ENCODE measurements around the gene ATR.
"Not testable (repeated sequence)": the region's sequence is repeated elsewhere in the genome, so short reads cannot be mapped to it uniquely, and the experiment has no call there.

Gene ATR

DNA sequence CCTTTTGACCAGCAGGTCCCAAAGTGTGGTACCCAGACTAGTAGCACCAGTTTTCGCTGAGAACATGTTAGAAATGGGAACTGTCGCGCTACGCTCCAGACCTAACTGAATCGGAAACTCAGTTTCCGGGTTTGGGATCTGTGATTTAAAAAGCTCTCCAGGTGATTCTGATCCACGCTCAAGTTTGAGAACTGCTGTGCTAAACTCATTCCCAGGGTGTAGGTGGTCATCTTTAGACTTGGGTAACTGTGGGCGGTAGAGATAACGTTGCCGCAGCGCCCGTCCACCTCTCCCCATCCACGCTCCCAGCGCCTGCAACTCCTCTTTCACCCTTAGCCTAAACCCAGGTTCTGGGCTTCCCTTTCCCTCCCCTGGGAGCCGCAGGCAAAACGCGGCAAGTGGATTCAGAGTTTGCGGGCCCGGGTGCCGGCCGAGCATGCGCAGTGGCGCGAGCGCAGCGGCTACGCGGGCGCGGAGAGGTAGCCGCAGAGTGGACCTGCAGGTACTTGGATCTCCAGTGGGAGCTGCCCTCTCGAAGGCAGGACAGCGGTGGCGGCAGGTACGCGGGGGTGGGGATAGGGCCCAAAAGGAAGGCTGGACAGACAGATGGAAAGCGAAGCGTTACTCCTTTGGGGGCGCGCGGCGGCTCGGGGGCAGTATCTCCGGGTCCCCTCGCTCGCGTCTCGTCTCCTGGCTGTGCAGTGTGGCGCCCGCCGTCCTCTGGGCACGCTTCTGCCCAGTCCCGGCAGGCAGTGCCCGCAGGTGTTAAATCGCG is 17.6 kb upstream of the ATR start, which contains the start of gene PLS1:
Gene PLS1 (plus strand): TSS at position 443 of the 775 bp plus-strand sequence. CDS start 67,845 bp downstream, outside the sequence.
- FAIRE-seq (peak; percentile 80), DNase-seq (ENCODE audit: extremely low spot score, insufficient read length, low read depth) (peak; percentile 91)

DNA sequence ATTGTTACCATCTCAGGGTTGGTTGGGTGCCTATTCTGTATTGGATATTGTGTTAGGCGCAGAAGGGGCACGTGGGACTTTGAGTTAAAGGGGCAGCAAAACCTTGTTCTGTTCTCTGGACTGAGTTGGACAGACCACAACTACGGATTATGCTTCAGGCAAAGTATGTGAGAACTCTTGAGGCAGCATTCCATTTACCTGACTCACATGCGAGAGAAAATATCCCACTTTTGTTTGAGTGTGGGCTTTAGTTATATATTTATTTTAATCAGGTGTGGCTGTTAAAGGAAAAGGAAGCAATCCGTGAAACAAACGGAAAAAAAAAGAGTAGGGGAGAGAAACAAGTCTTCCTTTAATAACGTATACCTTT is 17.0 kb upstream of the ATR start:
- no peak for DNase-seq (ENCODE audit: extremely low spot score, insufficient read length, low read depth)

DNA sequence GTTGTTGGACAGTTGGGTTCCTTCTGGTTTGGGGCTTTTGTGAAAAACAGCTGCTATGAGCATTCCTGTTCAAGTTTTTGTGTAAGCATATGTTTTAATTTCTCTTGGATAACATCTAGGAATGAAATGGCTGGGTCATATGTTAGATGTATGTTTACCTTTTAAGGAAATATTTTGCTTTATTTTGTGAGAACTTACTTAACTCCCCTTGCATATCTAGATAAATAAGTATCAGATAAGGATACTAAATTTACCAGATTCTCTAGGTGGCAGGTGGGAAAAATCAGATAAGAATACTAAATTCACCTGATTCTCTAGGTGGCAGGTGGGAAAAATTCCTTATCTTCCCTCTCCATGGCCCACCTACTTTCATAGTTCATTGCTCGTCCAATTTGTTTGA is 16.6 kb upstream of the ATR start:
- DNase-seq (ENCODE audit: extremely low spot score, insufficient read length, low read depth) (no peak), FAIRE-seq (no peak)

More for the DNA sequence above, 17.0 kb upstream of the ATR start:
- no peak for FAIRE-seq

DNA sequence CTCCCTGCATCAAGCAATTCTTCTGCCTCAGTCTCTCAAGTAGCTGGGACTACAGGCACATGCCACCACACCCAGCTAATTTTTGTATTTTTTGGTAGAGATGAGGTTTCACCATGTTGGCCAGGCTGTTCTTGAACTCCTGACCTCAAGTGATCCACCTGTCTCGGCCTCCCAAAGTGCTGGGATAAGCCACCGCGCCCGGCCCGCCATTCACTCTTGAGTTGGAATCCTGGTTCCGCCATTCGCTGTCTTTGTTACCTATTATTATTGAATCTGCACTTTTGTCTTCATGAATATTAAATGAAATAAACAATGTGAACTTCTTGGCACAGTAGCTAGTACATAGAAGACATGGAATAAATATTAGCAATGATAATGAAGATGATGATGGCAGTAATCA is 13.7 kb upstream of the ATR start:
- not testable (repeated sequence) for FAIRE-seq; DNase-seq (ENCODE audit: extremely low spot score, insufficient read length, low read depth)

DNA sequence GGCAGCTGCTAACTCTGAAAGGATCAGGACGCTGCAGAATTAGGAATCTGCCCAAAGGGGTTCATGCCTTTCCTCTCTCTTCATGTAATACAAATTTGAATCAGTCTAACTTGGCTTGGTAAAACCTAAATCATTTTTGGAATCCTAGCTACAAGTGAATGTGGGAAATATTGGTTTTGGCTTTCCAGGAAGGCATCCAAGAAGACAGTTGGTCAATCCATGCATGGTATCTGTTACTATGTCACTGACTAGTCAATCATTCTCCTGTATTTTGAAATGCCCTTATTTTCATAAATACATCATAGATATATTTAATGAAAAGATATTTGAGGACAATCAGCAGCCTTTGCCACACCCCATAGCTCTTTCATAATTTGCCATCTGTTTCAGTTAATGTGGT is 10.2 kb upstream of the ATR start:
- no peak for DNase-seq (ENCODE audit: extremely low spot score, insufficient read length, low read depth)
- no peak for FAIRE-seq

DNA sequence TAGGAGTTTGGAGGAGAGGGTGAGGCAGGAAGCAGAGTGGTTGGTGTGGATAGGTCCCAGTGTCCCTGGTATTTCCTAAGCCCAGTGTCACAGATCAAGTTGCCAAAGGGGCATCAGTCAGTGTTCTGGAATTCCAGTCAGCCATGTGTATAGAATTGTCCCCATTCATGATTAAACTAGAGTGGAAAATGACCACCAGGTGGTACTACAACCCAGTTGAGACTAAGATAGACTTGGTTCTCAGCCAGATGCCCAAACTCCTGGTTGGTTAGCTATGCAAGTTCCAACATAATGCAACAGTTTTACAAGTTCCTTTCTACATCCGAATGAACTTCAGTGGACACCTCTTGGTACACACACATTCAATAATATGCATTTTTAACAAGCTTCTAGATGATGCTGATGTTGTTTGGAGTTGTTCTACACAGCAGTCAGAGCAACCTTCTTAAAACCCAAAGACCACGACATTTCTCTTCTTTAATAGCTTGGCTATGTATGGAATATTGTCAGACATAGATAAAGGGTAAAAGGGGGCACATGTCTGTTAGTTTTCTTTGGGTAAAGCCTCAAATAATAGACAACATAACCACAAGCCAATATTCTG is 8.4 kb upstream of the ATR start:
- peak; percentile 75 for FAIRE-seq
- DNase-seq (ENCODE audit: extremely low spot score, insufficient read length, low read depth), result no peak

DNA sequence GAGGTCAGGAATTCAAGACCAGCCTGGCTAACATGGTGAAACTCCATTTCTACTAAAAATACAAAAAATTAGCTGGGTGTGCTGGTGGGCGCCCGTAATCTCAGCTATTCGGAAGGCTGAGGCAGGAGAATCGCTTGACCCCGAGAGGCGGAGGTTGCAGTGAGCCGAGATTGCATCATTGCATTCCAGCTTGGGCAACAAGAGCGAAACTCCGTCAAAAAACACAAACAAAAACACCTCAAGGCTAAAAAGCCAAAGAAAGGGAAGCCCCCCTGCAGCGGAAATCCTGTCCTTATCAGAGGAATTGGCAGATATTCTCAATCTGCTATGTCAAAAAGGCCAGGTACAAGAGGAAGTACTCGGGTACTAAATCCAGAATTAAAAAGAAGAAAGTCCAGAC is 2.5 kb upstream of the ATR start:
- not testable (repeated sequence) for FAIRE-seq; DNase-seq (ENCODE audit: extremely low spot score, insufficient read length, low read depth)

DNA sequence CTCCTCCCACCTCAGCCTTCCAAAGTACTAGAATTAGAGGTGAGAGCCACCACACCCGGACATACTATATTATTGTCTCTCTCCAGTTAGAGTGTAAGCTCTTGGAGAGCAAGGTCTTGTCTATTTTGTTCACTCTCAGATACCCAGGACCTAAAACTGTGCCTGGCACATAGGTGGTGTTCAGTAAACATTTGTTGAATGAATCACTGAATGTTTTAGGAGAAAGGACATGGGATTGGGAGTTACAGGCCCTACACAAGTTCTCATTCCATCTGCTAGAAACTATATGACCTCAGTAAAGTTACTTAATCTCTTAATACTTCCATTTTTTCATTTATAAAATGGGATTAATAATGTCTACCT is 1.5 kb upstream of the ATR start:
- FAIRE-seq, result no peak
- no peak for DNase-seq (ENCODE audit: extremely low spot score, insufficient read length, low read depth)

DNA sequence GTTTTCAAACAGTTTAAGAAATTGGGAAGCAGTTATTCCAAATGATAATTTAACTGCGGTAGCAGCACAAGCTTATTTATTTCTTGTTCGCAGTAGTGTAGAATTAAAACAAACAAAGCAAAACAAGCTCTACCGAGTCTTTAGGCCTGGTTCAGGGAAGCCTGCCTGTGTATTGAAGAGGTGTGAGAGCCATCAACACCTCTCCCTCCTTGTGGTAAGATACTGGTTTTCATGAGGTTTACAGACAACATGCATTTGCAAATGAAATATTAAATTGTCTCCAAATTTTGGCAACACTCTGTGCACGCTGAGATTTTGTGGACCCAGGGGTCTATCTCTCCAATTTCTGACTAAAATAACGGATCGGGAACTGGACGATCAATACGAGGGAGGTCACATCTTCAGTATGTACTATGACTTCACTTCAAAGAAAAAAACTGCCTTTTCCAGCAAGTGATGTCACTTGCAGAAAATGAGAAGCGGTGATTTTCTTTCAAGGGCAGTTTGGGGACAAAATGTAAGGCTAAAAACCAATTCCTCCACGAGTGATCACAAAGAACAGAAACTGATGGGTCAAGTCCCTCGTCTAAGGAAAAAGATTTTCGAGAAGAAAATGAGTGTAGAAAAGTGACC is 721 bp downstream of the ATR start:
- no peak for DNase-seq (ENCODE audit: extremely low spot score, insufficient read length, low read depth)

DNA sequence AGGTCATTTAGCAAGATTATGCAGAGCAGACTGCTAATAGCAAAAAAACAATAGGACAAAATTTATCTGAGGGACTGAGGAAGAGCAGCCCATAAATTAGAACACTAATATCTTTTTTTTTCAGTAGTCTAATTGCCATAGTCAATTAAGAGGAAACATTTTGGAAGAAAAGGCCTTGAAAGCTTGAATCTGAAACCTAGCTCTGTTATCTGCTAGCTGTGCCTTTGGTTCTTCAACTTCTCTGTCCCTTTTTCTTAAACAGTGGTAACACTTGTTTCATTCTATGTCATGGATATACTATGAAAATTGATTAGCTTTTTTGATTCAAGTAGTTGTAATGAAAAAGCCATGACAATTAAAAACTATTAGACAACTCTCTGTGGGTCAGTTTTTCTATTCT is 1.7 kb downstream of the ATR start:
- FAIRE-seq (no peak), DNase-seq (ENCODE audit: extremely low spot score, insufficient read length, low read depth) (no peak)

More for the DNA sequence above, 721 bp downstream of the ATR start:
- FAIRE-seq, result peak; percentile 46

DNA sequence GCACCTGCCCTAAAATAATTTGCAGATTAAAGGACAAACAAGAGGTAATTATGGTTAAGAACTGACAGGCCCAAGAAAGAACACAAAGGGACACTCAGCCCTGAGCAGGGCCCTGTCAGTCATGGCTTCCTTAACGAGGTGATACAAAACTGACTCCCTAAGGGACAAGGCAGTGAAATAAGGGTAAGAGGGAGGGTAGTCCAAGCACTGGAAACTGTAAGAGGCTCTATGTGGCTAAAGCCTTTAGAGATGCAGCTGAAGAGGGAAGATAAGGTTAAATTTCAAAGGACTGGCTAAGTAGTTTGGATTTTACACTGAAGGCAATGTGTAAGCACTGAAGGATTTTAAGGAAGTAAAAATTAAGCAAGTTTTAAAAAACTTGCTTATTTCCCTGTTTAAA is 3.9 kb downstream of the ATR start:
- DNase-seq (ENCODE audit: extremely low spot score, insufficient read length, low read depth) (no peak), FAIRE-seq (no peak)

DNA sequence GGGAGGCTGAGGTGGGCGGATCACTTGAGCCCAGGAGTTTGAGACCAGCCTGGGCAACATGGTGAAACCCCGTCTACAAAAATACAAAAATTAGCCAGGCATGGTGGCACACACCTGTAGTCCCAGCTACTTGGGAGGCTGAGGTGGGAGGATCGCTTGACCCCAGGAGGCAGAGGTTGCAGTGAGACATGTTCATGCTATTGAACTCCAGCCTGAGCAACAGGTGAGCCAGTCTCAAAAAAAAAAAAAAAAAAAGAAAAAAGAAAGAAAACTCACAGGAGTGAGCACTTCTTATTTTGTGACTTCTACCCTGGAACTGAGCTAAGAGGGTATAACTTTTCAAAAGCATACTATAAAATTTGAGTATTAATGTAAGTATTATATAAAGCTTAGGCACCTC is 4.3 kb downstream of the ATR start:
- FAIRE-seq; DNase-seq (ENCODE audit: extremely low spot score, insufficient read length, low read depth): not testable (repeated sequence)

DNA sequence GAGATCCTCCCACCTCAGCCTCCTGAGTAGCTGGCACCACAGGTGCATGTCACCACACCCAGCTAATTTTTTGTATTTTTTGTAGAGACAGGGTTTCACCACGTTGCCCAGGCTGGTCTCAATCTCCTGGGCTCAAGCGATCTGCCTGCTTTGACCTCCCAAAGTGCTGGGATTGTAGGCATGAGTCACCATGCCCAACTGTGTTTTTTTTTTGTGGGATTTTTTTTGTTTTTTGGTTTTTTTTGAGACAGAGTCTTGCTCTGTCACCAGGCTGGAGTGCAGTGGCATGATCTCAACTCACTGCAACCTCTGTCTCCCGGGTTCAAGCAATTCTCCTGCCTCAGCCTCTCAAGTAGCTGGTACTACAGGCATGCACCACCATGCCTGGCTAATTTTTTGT is 9.1 kb downstream of the ATR start:
- not testable (repeated sequence) for DNase-seq (ENCODE audit: extremely low spot score, insufficient read length, low read depth); FAIRE-seq

DNA sequence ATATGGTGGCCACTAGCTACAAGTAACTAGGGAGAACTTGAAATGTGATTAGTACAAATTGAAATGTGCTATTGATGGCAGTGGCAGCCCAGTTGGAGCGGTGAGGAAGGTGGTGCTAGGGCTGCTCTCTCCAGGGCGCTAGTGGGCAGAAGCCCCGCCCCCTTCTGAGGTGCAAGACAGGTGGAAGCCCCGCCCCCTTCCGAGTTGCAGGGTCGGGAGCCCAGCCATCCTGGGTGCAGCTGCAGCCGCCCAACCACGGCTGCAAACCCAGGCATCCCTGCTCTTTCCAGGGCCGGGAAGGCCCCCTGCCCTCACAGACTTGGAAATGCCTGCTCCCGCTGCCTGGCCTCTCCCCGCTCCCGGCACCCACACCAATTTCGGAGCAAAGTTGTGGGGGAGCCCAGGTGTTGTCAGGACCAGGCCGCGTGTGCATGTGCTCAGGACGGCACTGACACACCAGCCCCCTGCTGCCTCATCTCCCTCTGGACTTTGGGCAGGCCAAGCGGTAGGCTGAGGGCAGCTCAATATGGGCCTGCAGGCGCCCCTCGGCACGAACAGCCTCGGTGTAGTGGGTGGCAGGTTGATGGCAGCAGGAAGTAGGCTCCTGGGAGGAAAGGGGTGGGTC is 10.0 kb downstream of the ATR start:
- FAIRE-seq (no peak), DNase-seq (ENCODE audit: extremely low spot score, insufficient read length, low read depth) (no peak)

DNA sequence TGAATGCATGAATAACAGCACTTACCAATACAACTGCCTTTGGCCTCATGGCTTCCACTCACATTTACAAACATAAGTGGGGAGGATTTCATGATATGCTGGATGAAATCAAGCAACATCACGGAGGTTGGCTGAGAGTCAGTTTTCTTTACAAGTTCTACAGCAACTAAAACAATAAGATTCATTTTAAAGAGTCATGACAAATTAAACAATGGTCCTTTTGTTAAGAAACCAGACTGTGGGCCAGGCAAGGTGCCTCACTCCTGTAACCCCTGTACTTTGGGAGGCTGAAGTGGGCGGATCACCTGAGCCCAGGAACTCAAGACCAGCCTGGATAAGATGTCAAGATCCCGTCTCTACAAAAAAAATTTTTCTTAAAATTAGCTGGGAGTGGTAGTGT is 12.4 kb downstream of the ATR start:
- FAIRE-seq (peak; percentile 12), DNase-seq (ENCODE audit: extremely low spot score, insufficient read length, low read depth) (no peak)

DNA sequence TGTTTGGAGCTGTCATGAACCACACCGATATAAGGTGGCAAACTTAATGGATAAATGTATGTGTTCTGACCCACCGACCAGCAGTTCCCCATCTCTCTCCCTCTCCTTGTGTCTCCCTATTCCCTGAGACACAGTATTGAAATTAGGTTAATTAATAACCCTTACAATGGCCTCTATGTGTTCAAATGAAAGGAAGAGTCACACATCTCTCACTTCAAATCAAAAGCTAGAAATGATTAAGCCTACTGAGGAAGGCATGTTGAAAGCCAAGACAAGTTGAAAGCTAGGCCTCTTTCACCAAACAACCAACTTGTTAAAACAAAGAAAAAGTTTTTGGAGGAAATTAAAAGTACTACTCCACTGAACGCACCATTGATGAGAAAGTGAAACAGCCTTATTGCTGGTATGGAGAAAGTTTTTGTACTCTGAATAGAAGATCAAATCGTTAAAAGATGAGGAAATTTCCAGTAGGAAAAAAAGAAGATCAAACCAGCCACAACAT is 15.0 kb downstream of the ATR start:
- FAIRE-seq (no peak), DNase-seq (ENCODE audit: extremely low spot score, insufficient read length, low read depth) (no peak)

DNA sequence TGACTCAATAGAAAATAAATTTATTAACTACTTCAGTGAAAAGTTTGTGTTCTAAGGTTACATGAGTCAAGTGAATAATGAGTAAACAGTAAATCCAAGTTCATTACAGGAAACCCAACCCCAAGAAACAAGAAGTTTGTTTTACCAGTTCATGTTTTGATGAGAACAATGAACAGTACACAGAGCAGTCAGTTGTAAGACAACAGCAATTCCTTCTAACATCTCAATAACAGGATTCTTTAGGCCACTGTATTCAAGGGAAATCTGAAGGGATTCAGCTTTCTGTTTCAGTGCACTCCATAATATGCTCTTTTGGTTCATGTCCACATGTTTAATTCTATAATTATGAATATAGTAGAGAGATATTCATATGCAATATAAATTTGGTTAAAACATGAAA is 18.4 kb downstream of the ATR start:
- FAIRE-seq, result no peak

DNA sequence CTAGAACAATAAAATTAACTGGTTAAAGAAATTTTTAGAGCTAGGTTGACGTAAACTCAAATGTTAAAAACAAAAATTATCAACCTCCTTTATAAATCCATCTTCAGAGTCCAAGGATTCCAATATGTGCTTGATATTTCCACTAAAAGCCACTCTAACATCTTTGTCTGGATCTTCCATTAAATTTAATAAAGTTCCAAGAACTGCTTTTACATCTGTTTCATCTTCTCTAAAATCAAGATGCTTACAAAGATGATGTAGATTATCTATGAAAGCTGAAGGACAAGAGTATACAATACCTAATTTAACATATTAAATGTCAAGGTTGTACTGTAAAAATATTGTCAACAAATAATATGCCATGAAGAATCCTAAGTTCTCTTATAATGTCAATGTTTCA is 24.8 kb downstream of the ATR start:
- DNase-seq (ENCODE audit: extremely low spot score, insufficient read length, low read depth), result no peak
- no peak for FAIRE-seq

More for the DNA sequence above, 18.4 kb downstream of the ATR start:
- DNase-seq (ENCODE audit: extremely low spot score, insufficient read length, low read depth), result no peak

DNA sequence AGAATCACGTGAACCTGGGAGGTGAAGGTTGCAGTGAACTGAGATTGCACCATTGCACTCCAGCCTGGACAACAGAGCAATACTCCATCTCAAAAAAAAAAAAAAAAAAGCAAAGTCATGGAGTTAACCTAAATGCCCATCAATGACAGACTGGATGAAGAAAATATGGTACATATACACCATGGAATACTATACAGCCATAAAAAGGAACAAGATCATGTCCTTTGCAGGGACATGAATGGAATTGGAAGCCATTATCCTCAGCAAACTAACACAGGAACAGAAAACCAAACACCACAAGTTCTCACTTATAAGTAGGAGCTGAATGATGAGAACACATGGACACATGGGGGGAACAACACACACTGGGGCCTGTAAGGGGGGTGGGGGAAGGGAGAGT is 26.0 kb downstream of the ATR start:
- not testable (repeated sequence) for FAIRE-seq; DNase-seq (ENCODE audit: extremely low spot score, insufficient read length, low read depth)

DNA sequence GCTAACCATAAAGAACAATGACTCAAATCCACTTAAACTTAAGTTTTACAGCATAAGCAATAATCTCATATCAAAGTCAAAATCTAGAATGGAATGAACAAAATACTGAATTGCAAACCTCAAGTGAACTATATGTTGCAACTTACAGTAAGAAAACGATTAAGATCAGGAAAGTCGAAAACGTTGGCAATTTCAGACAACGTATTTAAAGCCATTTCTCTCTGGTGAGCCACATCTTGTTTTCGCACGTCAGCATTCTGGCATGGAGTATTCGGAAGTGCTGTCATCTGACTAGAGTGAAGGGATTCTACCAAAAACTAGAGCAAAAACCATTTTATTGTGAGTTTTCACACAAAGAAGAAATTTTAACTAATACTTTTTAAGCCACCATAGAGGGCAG is 28.5 kb downstream of the ATR start:
- no peak for FAIRE-seq

DNA sequence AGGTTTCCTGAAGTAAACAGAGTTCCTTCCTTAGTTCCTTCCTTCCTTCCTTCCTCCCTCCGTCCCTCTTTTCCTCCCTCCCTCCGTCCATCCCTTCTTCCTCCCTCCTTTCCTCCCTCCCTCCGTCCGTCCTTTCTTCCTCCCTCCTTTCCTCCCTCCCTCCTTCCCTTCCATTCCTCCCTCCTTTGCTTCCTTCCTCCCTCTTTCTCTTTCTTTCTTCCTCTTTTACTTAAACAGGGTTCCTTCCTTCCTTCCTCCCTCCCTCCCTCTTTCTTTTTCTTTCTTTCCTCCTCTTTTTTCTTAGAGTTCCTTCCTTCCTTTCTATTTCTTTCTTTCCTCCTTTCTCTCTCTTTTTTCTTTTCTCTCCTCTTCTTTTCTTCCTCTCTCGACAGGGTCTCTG is 35.2 kb downstream of the ATR start:
- no peak for FAIRE-seq
- no peak for DNase-seq (ENCODE audit: extremely low spot score, insufficient read length, low read depth)

More for the DNA sequence above, 28.5 kb downstream of the ATR start:
- DNase-seq (ENCODE audit: extremely low spot score, insufficient read length, low read depth), result no peak
